Small intestine (tissue), 7 donors: Measurements from ENCODE around the gene CD6. TPM values are rescaled to one million over a fixed set of nuclear protein-coding genes. Genes with fewer than 3 reads are reported as not detected.

Source experiments
- DNase-seq, 2 donors: peaks; one replicate each; pipeline versions ENCODE4 v3.0.0 to v3.0.0-alpha.2; 2013
- FAIRE-seq: peaks from 2 replicates; lab custom pipeline; 2012; peaks lifted over from hg19 to GRCh38; lab: Jason Lieb, UNC
- H3K27ac ChIP-seq, 3 donors: one replicate each; pipeline ENCODE4 v1.5.1; 2013; ENCODE audit warnings: low read length in 2 of 3, mild to moderate bottlenecking in 2 of 3, control low read depth in 1 of 3, inconsistent platforms in 1 of 3, low read depth in 1 of 3, moderate library complexity in 1 of 3
- H3K27me3 ChIP-seq, 3 donors: one replicate each; pipeline ENCODE4 v1.6.1; 2013; ENCODE audit warnings: low read length in 3 of 3, inconsistent platforms in 1 of 3; ENCODE audit not compliant: control insufficient read depth in 3 of 3, insufficient read depth in 3 of 3
- H3K36me3 ChIP-seq, 3 donors: one replicate each; pipeline ENCODE4 v1.6.1; 2013; ENCODE audit warnings: low read length in 3 of 3, inconsistent platforms in 1 of 3, low read depth in 1 of 3, mild to moderate bottlenecking in 1 of 3, moderate library complexity in 1 of 3; ENCODE audit not compliant: control insufficient read depth in 3 of 3, insufficient read depth in 2 of 3
- H3K4me1 ChIP-seq, 3 donors: one replicate each; pipeline ENCODE4 v1.6.1; 2013; ENCODE audit warnings: low read length in 2 of 3, inconsistent platforms in 1 of 3, low read depth in 1 of 3, mild to moderate bottlenecking in 1 of 3, moderate library complexity in 1 of 3; ENCODE audit not compliant: control insufficient read depth in 3 of 3, insufficient read depth in 2 of 3
- H3K4me3 ChIP-seq, 3 donors: one replicate each; pipeline ENCODE4 v1.5.1; 2013; ENCODE audit warnings: low read length in 3 of 3, control low read depth in 1 of 3, inconsistent platforms in 1 of 3, low read depth in 1 of 3, mild to moderate bottlenecking in 1 of 3, moderate library complexity in 1 of 3
- H3K9me3 ChIP-seq, 2 donors: one replicate each; pipeline ENCODE4 v1.6.1; 2013; ENCODE audit warnings: low read depth in 1 of 2, low read length in 1 of 2; ENCODE audit not compliant: control insufficient read depth in 2 of 2, insufficient read depth in 1 of 2
- WGBS, 3 donors: extraction: QIAGEN DNeasy Blood & Tissue Kit; methylation state at CpG; one replicate each; pipeline ENCODE4 v1.1.7; 2013; 5-methylcytosine and 5-hydroxymethylcytosine counted together
- polyA plus RNA-seq, 4 donors: library from polyadenylated mRNA; stranded (reverse) in 3 of 4; unstranded in 1 of 4; fragments of 200-250 nt in 3 of 4; fragments of 120-200 nt in 1 of 4; gene quantifications; one replicate each; pipeline versions ENCODE4 v1.2.1 to v1.2.3, GENCODE V29; 2013
- donor health status: healthy with polysubstance abuse.
- donor health status: control.
- donor health status: control.
- donor health status: Bipolar disorder and iron deficiency.
- donor health status: healthy.

CD6 gene
- polyA plus RNA-seq, 4 donors, result 1.3 to 5.1 (median 1.7) TPM

DNA sequence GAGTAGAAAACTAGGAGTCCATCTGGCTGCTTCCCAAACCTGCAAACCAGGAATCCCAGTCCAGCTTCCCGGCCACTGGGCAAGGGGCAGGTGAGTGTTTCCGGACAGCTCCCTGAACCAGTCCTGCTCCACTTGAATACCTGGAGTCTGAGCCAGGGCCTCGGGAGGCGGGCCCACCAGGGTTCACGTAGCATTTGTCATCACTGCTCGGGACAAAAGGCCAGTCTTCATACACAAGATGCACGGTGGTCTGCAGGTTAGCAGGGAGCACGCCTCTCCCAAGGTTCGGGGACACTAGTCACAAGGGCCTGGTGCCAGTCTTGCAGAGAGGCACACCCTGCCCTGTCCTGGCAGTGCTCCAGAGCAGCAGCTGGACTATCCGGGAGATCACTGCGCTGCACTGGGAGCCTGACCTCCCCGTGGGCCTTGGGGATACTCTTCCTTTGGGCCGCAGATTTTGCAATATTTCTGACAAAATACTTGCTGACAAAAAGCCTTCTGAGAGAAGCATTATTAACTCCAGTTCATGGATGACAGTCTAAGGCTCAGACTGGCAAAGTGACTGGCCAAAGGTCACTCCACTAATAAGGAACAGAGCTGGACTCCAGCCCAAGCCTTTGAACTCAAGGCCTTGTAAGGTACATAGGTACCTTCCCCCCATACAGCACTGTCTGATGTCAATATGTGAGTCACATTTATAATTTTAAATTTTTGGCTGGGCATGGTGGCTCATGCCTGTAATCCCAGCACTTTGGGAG is 25.1 kb downstream of the CD6 start:
- H3K9me3 ChIP-seq, result no peaks in the 10 kb centered on the region
- no peak overlapping the region for H3K4me3 ChIP-seq
- H3K36me3 ChIP-seq, result no peaks in the 10 kb centered on the region
- peak overlapping the region in 2 of 3 donors; percentile 38 to 73 for H3K27ac ChIP-seq
- 26 to 62% (median 27%) methylated on average over 13 of the region's 13 CpGs for WGBS, 3 donors
- H3K4me1 ChIP-seq, result peaks cover 0 to 15% (median 5%) of the 10 kb centered on the region in 3 donors
- no peak for FAIRE-seq
- peak; percentile 76 to 96 for DNase-seq
- peaks cover 0 to 12% (median 0%) of the 10 kb centered on the region in 3 donors for H3K27me3 ChIP-seq

DNA sequence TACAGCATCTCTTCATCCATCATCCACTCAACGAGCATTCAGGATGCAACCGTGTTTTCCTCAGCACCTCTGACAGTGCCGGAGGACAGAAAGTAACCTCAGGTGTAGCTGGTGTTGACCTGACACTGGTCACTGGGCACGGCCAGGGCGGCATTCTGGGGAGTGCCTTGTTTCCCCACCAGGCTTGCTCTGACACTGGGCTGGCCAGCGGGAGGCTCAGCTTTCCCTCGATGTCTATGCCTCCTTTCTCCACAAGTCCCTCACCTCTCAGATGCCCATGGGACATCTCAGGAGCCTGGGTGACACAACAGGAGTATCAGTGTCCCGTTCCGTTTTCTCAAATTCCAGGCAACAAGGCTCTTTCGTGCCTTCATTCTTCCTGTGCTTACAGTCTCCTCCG is 28.9 kb downstream of the CD6 start:
- Histone ChIP-seq H3K27ac (no peak overlapping the region), H3K4me1 (peaks cover 0 to 17% (median 5%) of the 10 kb centered on the region in 3 donors), H3K4me3 (no peak overlapping the region), H3K36me3 (no peaks in the 10 kb centered on the region), H3K9me3 (no peaks in the 10 kb centered on the region), H3K27me3 (peaks cover 0 to 2% (median 0%) of the 10 kb centered on the region in 3 donors)
- WGBS, 3 donors, result 83 to 88% (median 85%) methylated on average over 11 of the region's 11 CpGs
- DNase-seq, result no peak
- FAIRE-seq, result no peak

DNA sequence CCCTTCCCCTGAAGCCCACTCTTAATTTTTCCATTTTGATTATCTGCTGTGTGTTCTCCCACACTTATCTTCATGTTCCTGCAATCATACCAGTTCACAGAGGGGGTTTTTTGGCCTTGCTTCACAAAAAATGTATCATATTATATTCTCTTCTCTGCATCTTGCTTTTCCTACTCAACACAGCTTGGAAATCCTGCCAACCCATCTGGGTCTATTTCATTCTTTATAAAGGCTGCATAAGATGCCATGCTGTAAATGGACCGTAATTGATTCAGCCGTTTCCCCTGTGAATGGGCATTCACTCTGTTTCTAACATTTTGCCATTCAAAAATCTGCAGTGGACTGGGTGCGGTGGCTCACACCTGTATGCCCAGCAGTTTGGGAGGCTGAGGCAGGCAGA is 30.5 kb downstream of the CD6 start:
- no peaks in the 10 kb centered on the region for H3K9me3 ChIP-seq
- no peak overlapping the region for H3K4me3 ChIP-seq
- peaks cover 0 to 7% (median 0%) of the 10 kb centered on the region in 3 donors for H3K4me1 ChIP-seq
- peaks cover 0 to 2% (median 0%) of the 10 kb centered on the region in 3 donors for H3K27me3 ChIP-seq
- 95 to 97% (median 97%) methylated on average over 3 of the region's 3 CpGs for WGBS, 3 donors
- FAIRE-seq (no peak), DNase-seq (no peak)
- no peak overlapping the region for H3K27ac ChIP-seq
- H3K36me3 ChIP-seq, result no peaks in the 10 kb centered on the region

DNA sequence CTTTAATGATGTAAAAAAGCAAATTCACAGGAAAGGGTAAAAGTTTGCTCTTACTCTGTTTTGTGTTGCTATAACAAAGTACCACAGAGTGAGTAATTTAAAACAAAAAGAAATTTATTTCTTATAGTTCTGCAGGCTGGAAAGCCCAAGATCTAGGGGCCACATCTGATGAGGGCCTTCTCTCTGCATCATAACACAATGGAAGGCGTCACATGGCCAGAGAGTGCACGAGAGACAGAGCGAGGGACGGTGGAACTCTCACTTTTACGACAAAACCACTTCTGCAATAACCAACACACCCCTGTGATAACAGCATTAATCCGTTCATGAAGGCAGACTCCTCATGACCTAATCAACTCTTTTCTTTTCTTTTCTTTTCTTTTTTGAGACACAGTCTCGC is 31.1 kb downstream of the CD6 start:
- Histone ChIP-seq H3K36me3 (no peaks in the 10 kb centered on the region), H3K27me3 (peaks cover 0 to 6% (median 0%) of the 10 kb centered on the region in 3 donors), H3K4me3 (no peak overlapping the region), H3K4me1 (peaks cover 0 to 10% (median 0%) of the 10 kb centered on the region in 3 donors), H3K9me3 (no peaks in the 10 kb centered on the region), H3K27ac (no peak overlapping the region)
- no peak for DNase-seq
- no peak for FAIRE-seq
- WGBS, 3 donors, result 37 to 71% (median 64%) methylated on average over 7 of the region's 7 CpGs

DNA sequence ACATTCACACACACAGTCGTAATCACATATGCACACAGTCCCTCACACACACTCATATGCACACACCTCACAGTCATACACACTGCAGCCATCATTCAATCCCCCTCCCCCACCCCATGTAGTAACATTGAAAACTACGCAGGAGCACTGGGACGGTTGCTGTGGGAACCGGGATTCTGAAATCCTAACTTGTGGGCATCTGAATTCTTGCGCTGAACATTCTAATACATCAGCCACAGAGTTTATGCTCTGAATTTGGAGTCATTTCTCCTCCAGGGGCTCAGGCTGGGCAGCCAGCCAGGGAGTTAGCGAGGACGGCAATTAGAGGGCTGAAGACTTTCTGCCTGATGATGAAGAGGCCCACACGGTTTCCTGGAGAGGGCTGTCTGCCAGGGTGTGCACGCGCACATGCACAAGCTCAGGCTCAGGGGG is 32.7 kb downstream of the CD6 start:
- DNase-seq (peak in 1 of 2 donors; percentile 33), FAIRE-seq (no peak)
- Histone ChIP-seq H3K36me3 (no peaks in the 10 kb centered on the region), H3K27me3 (peaks cover 0 to 21% (median 0%) of the 10 kb centered on the region in 3 donors), H3K4me1 (peaks cover 0 to 10% (median 0%) of the 10 kb centered on the region in 3 donors), H3K27ac (peak overlapping the region in 2 of 3 donors; percentile 2 to 37), H3K4me3 (no peak overlapping the region), H3K9me3 (no peaks in the 10 kb centered on the region)
- 42 to 61% (median 58%) methylated on average over 10 of the region's 10 CpGs for WGBS, 3 donors

DNA sequence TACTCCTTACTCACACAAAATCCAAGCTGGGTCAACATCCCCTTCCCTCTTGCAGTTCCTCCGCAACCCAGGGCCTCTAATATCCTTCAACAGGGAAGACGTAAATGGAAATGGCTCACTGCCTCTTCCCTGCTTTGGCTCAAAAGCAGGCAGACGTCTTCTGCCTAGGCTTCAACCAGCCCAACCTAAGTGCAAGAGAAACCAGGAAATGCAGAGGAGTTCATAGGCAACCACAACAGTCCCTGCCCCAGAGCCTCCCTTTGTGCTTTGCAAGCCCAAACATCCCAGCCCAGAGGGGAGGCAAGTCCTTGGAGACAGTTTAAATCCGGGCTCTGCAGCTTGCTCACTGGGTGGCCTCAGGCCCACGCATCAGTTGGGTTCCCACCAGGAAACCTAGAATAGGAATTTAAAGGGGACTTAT is 33.3 kb downstream of the CD6 start:
- FAIRE-seq (no peak), DNase-seq (peak in 1 of 2 donors; percentile 29)
- Histone ChIP-seq H3K4me1 (peaks cover 0 to 10% (median 0%) of the 10 kb centered on the region in 3 donors), H3K27ac (peak overlapping the region in 2 of 3 donors; percentile 2 to 37), H3K27me3 (peaks cover 0 to 21% (median 0%) of the 10 kb centered on the region in 3 donors), H3K36me3 (no peaks in the 10 kb centered on the region), H3K4me3 (no peak overlapping the region), H3K9me3 (no peaks in the 10 kb centered on the region)
- WGBS, 3 donors, result 49 to 69% (median 66%) methylated on average over 5 of the region's 5 CpGs

DNA sequence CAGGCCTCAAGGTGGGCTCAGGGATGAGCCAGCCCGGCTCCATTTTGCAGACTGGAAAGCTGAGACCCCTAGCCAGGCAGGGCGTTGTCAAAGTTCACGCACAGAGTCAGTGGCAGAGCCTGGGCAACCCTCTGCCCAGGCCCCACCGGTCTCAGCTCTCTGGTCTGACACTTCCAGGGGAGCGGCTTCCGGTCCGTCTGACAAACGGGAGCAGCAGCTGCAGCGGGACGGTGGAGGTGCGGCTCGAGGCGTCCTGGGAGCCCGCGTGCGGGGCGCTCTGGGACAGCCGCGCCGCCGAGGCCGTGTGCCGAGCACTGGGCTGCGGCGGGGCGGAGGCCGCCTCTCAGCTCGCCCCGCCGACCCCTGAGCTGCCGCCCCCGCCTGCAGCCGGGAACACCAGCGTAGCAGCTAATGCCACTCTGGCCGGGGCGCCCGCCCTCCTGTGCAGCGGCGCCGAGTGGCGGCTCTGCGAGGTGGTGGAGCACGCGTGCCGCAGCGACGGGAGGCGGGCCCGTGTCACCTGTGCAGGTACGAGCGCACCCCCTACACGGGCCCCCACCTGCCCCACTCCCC is 36.0 kb downstream of the CD6 start:
- peak; percentile 42 to 54 for DNase-seq
- H3K9me3 ChIP-seq, result no peaks in the 10 kb centered on the region
- no peak for FAIRE-seq
- no peak overlapping the region for H3K27ac ChIP-seq
- no peaks in the 10 kb centered on the region for H3K36me3 ChIP-seq
- peaks cover 0 to 23% (median 0%) of the 10 kb centered on the region in 3 donors for H3K27me3 ChIP-seq
- H3K4me3 ChIP-seq, result peak overlapping the region in 2 of 3 donors; percentile 32 to 35
- 8 to 15% (median 8%) methylated on average over 35 to 52 of the region's 52 CpGs for WGBS, 3 donors
- H3K4me1 ChIP-seq, result peaks cover 0 to 10% (median 0%) of the 10 kb centered on the region in 3 donors
